PC-3 (cell line): ENCODE measurements around the gene DKKL1. TPM values are rescaled to one million over a fixed set of nuclear protein-coding genes. Genes with fewer than 3 reads are reported as not detected.
A peak's percentile ranks its signal among the peaks of the same experiment; 100 is the strongest.

ENCODE experiments used
- ATAC-seq: fragments of 200-7000 bp; cut with Tn5 transposase; 2 replicates; pipeline ENCODE4 v1.9.1; 2020; ENCODE audit warnings: mild to moderate bottlenecking, moderate library complexity
- BruUV-seq: library from RNA; stranded (reverse); fragments of 400-500 nt; replicated peaks from 2 replicates; lab custom pipeline; 2021; lab: Mats Ljungman, UMichigan
- CTCF ChIA-PET: fragments of 300-600 bp; sonication (Branson Sonifier 250); formaldehyde crosslinking; loops from one replicate; lab custom pipeline; 2022; ENCODE audit warnings: antibody characterized with exemption; lab: Charles Lee
- POLR2A ChIA-PET: fragments of 300-600 bp; sonication (Branson Sonifier 250); formaldehyde crosslinking; loops from one replicate; lab custom pipeline; 2022; ENCODE audit warnings: antibody characterized with exemption; ENCODE audit not compliant: unreplicated experiment; lab: Charles Lee
- DNase-seq: peaks from one replicate; pipeline ENCODE4 v3.0.0-alpha.2; 2015
- H2AFZ ChIP-seq: fragments of 300-600 bp; sonication (generic); 2 replicates; pipeline ENCODE4 v1.6.0; 2016; ENCODE audit warnings: antibody characterized with exemption, low read length
- H3F3A ChIP-seq: fragments of 300-600 bp; sonication (generic); one replicate; pipeline ENCODE4 v1.6.0; 2017; ENCODE audit warnings: antibody characterized with exemption, low read length, control low read depth, mild to moderate bottlenecking; ENCODE audit not compliant: unreplicated experiment
- H3K27ac ChIP-seq: fragments of 300-600 bp; sonication (generic); 2 replicates; pipeline ENCODE4 v1.5.1; 2016; ENCODE audit warnings: mild to moderate bottlenecking, low read length
- H3K27me3 ChIP-seq: fragments of 300-600 bp; sonication (generic); 2 replicates; pipeline ENCODE4 v1.6.1; 2016; ENCODE audit warnings: low read length, mixed read lengths
- H3K36me3 ChIP-seq: fragments of 300-600 bp; sonication (generic); 2 replicates; pipeline ENCODE4 v1.6.1; 2016; ENCODE audit warnings: low read depth, mixed run types, low read length, mixed read lengths
- H3K4me1 ChIP-seq: fragments of 300-600 bp; sonication (generic); 2 replicates; pipeline ENCODE4 v1.5.1; 2016; ENCODE audit warnings: low read length; ENCODE audit not compliant: insufficient read depth
- H3K4me2 ChIP-seq: fragments of 300-600 bp; sonication (generic); 2 replicates; pipeline ENCODE4 v1.6.0; 2016; ENCODE audit warnings: low read length
- H3K4me3 ChIP-seq: fragments of 300-600 bp; sonication (generic); 2 replicates; pipeline ENCODE4 v1.5.1; 2016; ENCODE audit warnings: mild to moderate bottlenecking, low read length, mixed read lengths
- H3K79me2 ChIP-seq: fragments of 300-600 bp; sonication (generic); 2 replicates; pipeline ENCODE4 v1.6.1; 2017; ENCODE audit warnings: low read length, mixed read lengths
- H3K9ac ChIP-seq: fragments of 300-600 bp; sonication (generic); 2 replicates; pipeline ENCODE4 v1.6.0; 2016; ENCODE audit warnings: mild to moderate bottlenecking, low read length
- H3K9me2 ChIP-seq: fragments of 300-600 bp; sonication (generic); replicated peaks from 2 replicates; pipeline ENCODE4 v1.6.1; 2016; ENCODE audit warnings: mixed run types, low read length, mixed read lengths
- H3K9me3 ChIP-seq: fragments of 300-600 bp; sonication (generic); 2 replicates; pipeline ENCODE4 v1.6.1; 2016; ENCODE audit warnings: low read length, mixed read lengths
- H4K20me1 ChIP-seq: fragments of 300-600 bp; sonication (generic); 2 replicates; pipeline ENCODE4 v1.6.1; 2016; ENCODE audit warnings: low read length, mixed read lengths
- CTCF ChIP-seq: fragments of 300-600 bp; sonication (generic); conservative IDR thresholded peaks from 2 replicates; pipeline ENCODE4 v1.5.1; 2017; ENCODE audit warnings: antibody characterized with exemption, low read depth, mild to moderate bottlenecking, low read length
- EZH2 ChIP-seq: fragments of 300-600 bp; sonication (generic); IDR thresholded peaks from one replicate; pipeline ENCODE4 v1.6.1; 2017; ENCODE audit warnings: antibody characterized with exemption, mild to moderate bottlenecking, low read length; ENCODE audit not compliant: unreplicated experiment
- EZH2phosphoT487 ChIP-seq: fragments of 300-600 bp; sonication (generic); IDR thresholded peaks from 2 replicates; pipeline ENCODE4 v1.6.1; 2018; ENCODE audit warnings: mild to moderate bottlenecking, antibody characterized with exemption, low read length, borderline replicate concordance
- intact Hi-C: fragments of 100-400 bp; cut with micrococcal nuclease; formaldehyde crosslinking; loops from 2 replicates; pipeline ENCODE4 v1.9.0; 2023
- total RNA-seq: library from RNA; depleted of rRNA; stranded (reverse); fragments of >200 nt; gene quantifications from 2 replicates; pipeline ENCODE4 v1.2.3, GENCODE V29; 2014

Gene DKKL1
- total RNA-seq, 1 experiment from 2014 or later, result 2.4 TPM

DNA sequence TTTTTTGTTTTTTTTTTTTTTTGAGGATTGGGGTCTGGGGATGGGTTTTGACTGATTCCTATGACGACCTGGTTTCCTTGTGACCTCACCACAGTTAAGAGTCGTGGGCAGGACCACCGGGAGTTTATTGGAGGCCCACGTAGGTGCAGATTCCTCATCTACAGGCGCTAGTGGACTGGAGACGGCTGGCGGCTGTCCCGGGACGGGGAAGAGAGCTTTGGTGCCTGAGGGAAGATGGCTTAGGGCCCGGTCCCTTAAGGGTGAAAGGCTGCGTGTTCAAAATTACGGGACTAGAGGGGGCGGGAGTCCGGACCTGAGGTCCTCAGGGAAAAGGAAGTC, 779 bp upstream of the DKKL1 start:
- Histone ChIP-seq H4K20me1 (no peaks in the 10 kb centered on the region), H2AFZ (peak overlapping the region; percentile 90), H3K9ac (peak overlapping the region; percentile 84), H3K4me3 (peak overlapping the region; percentile 83), H3K79me2 (peaks cover 6% of the 10 kb centered on the region; the same call in 1 of the 2 replicates), H3K27me3 (no peaks in the 10 kb centered on the region), H3K4me1 (peaks cover 11% of the 10 kb centered on the region), H3K27ac (peak overlapping the region; percentile 6), H3K9me3 (no peaks in the 10 kb centered on the region), H3K36me3 (peaks cover 6% of the 10 kb centered on the region), H3K9me2 (no peaks in the 10 kb centered on the region), H3F3A (peaks cover 7% of the 10 kb centered on the region), H3K4me2 (peak overlapping the region; percentile 95)
- intact Hi-C loops, result loop anchor here (1.0 to 2.0 kb wide), 3 partner anchors 24 to 80 kb away; no protein-coding TSS in a partner anchor
- TF ChIP-seq EZH2phosphoT487 (no peak), CTCF (peak; percentile 12; the same call in 1 of the 2 replicates), EZH2 (no peak)
- BruUV-seq, result TSS peak; percentile 42
- DNase-seq, result no peak
- POLR2A ChIA-PET, result interaction anchor here (0.5 to 1.0 kb wide), 2 partner anchors 90 to 370 kb away, joined by 4 read pairs; partner anchors contain the start of gene GYS1
- peak; percentile 3 for ATAC-seq
- CTCF ChIA-PET, result interaction anchor here (0.7 kb wide), 1 partner anchor 80 kb away, joined by 3 read pairs; no protein-coding TSS in a partner anchor

DNA sequence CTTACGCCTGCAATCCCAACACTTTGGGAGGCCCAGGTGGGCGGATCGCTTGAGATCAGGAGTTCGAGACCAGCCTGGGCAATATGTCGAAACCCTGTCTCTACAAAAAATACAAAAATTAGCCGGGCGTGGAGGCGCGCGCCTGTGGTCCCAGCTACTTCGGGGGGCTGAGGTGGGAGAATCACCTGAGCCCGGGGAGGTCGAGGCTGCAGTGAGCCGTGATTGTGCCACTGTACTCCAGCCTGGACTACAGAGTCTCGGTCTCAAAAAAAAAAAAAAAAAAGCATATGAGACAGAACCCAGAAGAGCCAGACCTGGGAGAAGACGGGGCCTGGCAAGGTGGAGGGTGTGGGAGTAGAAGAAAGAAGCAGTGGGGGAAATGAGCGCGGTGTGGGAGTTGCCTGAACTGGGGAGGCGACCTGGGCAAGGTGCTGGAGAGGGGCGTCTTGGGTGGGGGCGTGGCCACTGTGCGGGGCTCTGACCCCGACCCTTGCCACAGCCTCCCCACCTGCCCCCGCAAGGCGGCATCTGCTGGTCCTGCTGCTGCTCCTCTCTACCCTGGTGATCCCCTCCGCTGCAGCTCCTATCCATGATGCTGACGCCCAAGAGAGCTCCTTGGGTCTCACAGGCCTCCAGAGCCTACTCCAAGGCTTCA, 533 bp downstream of the DKKL1 start:
- intact Hi-C loops, result no loop called here
- no peak for DNase-seq
- no peak for TF ChIP-seq CTCF
- Histone ChIP-seq H3K9me2 (no peaks in the 10 kb centered on the region), H4K20me1 (no peaks in the 10 kb centered on the region), H3F3A (peaks cover 7% of the 10 kb centered on the region), H3K27me3 (no peaks in the 10 kb centered on the region), H3K36me3 (peaks cover 4% of the 10 kb centered on the region), H3K9me3 (peaks cover 7% of the 10 kb centered on the region), H3K4me3 (peak overlapping the region; percentile 37), H3K27ac (no peak overlapping the region), H3K4me2 (peak overlapping the region; percentile 72), H2AFZ (peak overlapping the region; percentile 70), H3K79me2 (peaks cover 6% of the 10 kb centered on the region; the same call in 1 of the 2 replicates), H3K4me1 (peaks cover 11% of the 10 kb centered on the region), H3K9ac (no peak overlapping the region)
- CTCF ChIA-PET, result no interaction called here
- POLR2A ChIA-PET, result no interaction called here
- BruUV-seq, result no TSS peak
- no peak for ATAC-seq

DNA sequence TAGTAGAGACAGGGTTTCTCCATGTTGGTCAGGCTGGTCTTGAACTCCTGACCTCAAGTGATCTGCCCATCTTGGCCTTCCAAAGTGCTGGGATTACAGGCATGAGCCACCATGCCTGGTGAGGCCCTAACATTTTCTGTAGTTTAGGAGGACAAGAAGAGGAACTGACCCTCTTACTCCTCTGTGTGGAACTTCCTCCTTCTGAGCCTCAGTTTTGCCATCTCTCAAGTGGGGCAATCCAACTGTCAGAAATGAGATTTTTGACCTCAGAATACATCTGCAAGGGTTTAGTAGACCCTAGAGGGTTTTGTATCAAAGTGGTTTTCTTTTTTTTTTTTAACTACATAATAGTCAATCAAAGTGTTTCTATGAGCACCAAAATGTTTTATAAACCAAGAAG, 2.4 kb downstream of the DKKL1 start:
- BruUV-seq, result no TSS peak

More for the DNA sequence above, 2.4 kb downstream of the DKKL1 start:
- Histone ChIP-seq H3K79me2 (peaks cover 6% of the 10 kb centered on the region; the same call in 1 of the 2 replicates), H3K9ac (no peak overlapping the region), H3K9me2 (no peaks in the 10 kb centered on the region), H3K4me3 (no peak overlapping the region), H3K4me2 (no peak overlapping the region), H3K36me3 (no peaks in the 10 kb centered on the region), H3K27ac (no peak overlapping the region), H2AFZ (no peak overlapping the region), H3K27me3 (no peaks in the 10 kb centered on the region; the same call in 1 of the 2 replicates), H3K4me1 (peaks cover 11% of the 10 kb centered on the region), H3K9me3 (peaks cover 19% of the 10 kb centered on the region), H3F3A (peaks cover 7% of the 10 kb centered on the region), H4K20me1 (no peaks in the 10 kb centered on the region)
- ATAC-seq (no peak), DNase-seq (no peak)
- TF ChIP-seq CTCF (no peak), EZH2 (no peak), EZH2phosphoT487 (no peak)
- intact Hi-C loops, result no loop called here
- POLR2A ChIA-PET, result no interaction called here
- CTCF ChIA-PET, result no interaction called here
